ENCODE measurements around the gene HES2.

Gene HES2

GRCh38 chr1:6421266-6421665 lies 1.5 kb upstream of the HES2 start:
- no peak overlapping the region for H3K9ac ChIP-seq (ENCODE audit: low read length)
- H3K79me1 ChIP-seq (replicated peaks; ENCODE audit: low read length, poor library complexity, severe bottlenecking), result no peaks in the 10 kb centered on the region
- no peak overlapping the region for H3K4me2 ChIP-seq (ENCODE audit: low read length, poor library complexity, severe bottlenecking)
- no peak overlapping the region for H2AK5ac ChIP-seq (ENCODE audit: low read length, severe bottlenecking)
- H3K36me3 ChIP-seq (ENCODE audit: control insufficient read depth in 1 of 2, insufficient read depth in 2 of 2, low read depth in 1 of 2, low read length in 2 of 2), result peaks cover 0 to 3% of the 10 kb centered on the region in 2 experiments
- H2BK5ac ChIP-seq (ENCODE audit: low read depth, low read length, poor library complexity, severe bottlenecking), result no peak overlapping the region
- H3K4me3 ChIP-seq (ENCODE audit: insufficient read depth in 1 of 2, low read depth in 1 of 2, low read length in 2 of 2), result no peak overlapping the region
- H3K27me3 ChIP-seq (ENCODE audit: control insufficient read depth in 1 of 2, insufficient read depth in 1 of 2, low read length in 2 of 2), result peaks cover 83 to 89% of the 10 kb centered on the region in 2 experiments
- no peak overlapping the region for H3K14ac ChIP-seq (ENCODE audit: low read length in 2 of 2)
- whole genome bisulfite sequencing, result 53% methylated on average over 4 of the region's 4 CpGs
- H3K23ac ChIP-seq (ENCODE audit: low read length in 2 of 2), result no peak overlapping the region
- no peaks in the 10 kb centered on the region for H3K9me3 ChIP-seq (ENCODE audit: control insufficient read depth, low read length)
- no peak overlapping the region for H4K8ac ChIP-seq (ENCODE audit: low read length)
- H2BK15ac ChIP-seq (ENCODE audit: low read depth, poor library complexity, severe bottlenecking), result no peak overlapping the region
- H4K91ac ChIP-seq (ENCODE audit: low read length), result no peak overlapping the region
- H2BK120ac ChIP-seq (ENCODE audit: low read depth, low read length), result no peak overlapping the region
- no peak overlapping the region for H3K27ac ChIP-seq (ENCODE audit: low read length, poor library complexity, severe bottlenecking)
- no peak overlapping the region for H2AFZ ChIP-seq (ENCODE audit: low read depth, low read length)
- no peak overlapping the region for H3K18ac ChIP-seq (ENCODE audit: low read depth in 1 of 2, low read length in 2 of 2)
- H3K4ac ChIP-seq (ENCODE audit: low read depth in 1 of 2, low read length in 2 of 2), result no peak overlapping the region
- no peak overlapping the region for H2BK12ac ChIP-seq (ENCODE audit: low read length in 2 of 2)
- no peak for DNase-seq
- H3K4me1 ChIP-seq (ENCODE audit: control insufficient read depth, insufficient read depth, low read depth, low read length), result peaks cover 38% of the 10 kb centered on the region

GRCh38 chr1:6420454-6421042 lies 829 bp upstream of the HES2 start:
- Histone ChIP-seq H2BK120ac (ENCODE audit: low read depth, low read length) (no peak overlapping the region), H4K91ac (ENCODE audit: low read length) (no peak overlapping the region), H4K8ac (ENCODE audit: low read length) (no peak overlapping the region), H3K4me1 (ENCODE audit: control insufficient read depth, insufficient read depth, low read depth, low read length) (peaks cover 38% of the 10 kb centered on the region), H3K4ac (ENCODE audit: low read depth in 1 of 2, low read length in 2 of 2) (no peak overlapping the region), H2AK5ac (ENCODE audit: low read length, severe bottlenecking) (no peak overlapping the region), H2BK5ac (ENCODE audit: low read depth, low read length, poor library complexity, severe bottlenecking) (no peak overlapping the region), H3K27ac (ENCODE audit: low read length, poor library complexity, severe bottlenecking) (no peak overlapping the region), H3K14ac (ENCODE audit: low read length in 2 of 2) (no peak overlapping the region), H3K4me3 (ENCODE audit: insufficient read depth in 1 of 2, low read depth in 1 of 2, low read length in 2 of 2) (peak overlapping the region in 1 of 2 experiments; percentile 13), H3K36me3 (ENCODE audit: control insufficient read depth in 1 of 2, insufficient read depth in 2 of 2, low read depth in 1 of 2, low read length in 2 of 2) (peaks cover 0 to 3% of the 10 kb centered on the region in 2 experiments), H3K4me2 (ENCODE audit: low read length, poor library complexity, severe bottlenecking) (no peak overlapping the region), H3K23ac (ENCODE audit: low read length in 2 of 2) (no peak overlapping the region), H3K27me3 (ENCODE audit: control insufficient read depth in 1 of 2, insufficient read depth in 1 of 2, low read length in 2 of 2) (peaks cover 83 to 89% of the 10 kb centered on the region in 2 experiments), H2BK15ac (ENCODE audit: low read depth, poor library complexity, severe bottlenecking) (no peak overlapping the region), H2BK12ac (ENCODE audit: low read length in 2 of 2) (no peak overlapping the region), H3K79me1 (replicated peaks; ENCODE audit: low read length, poor library complexity, severe bottlenecking) (no peaks in the 10 kb centered on the region), H3K18ac (ENCODE audit: low read depth in 1 of 2, low read length in 2 of 2) (no peak overlapping the region), H2AFZ (ENCODE audit: low read depth, low read length) (no peak overlapping the region), H3K9me3 (ENCODE audit: control insufficient read depth, low read length) (no peaks in the 10 kb centered on the region), H3K9ac (ENCODE audit: low read length) (no peak overlapping the region)
- WGBS, result 13% methylated on average over 41 of the region's 44 CpGs
- DNase-seq, result no peak

GRCh38 chr1:6419397-6419803 lies 319 bp downstream of the HES2 start:
- Histone ChIP-seq H2BK15ac (ENCODE audit: low read depth, poor library complexity, severe bottlenecking) (no peak overlapping the region), H3K9ac (ENCODE audit: low read length) (no peak overlapping the region), H3K4me2 (ENCODE audit: low read length, poor library complexity, severe bottlenecking) (peak overlapping the region; percentile 61), H3K27me3 (ENCODE audit: control insufficient read depth in 1 of 2, insufficient read depth in 1 of 2, low read length in 2 of 2) (peaks cover 79 to 91% of the 10 kb centered on the region in 2 experiments), H4K8ac (ENCODE audit: low read length) (no peak overlapping the region), H3K23ac (ENCODE audit: low read length in 2 of 2) (no peak overlapping the region), H3K4ac (ENCODE audit: low read depth in 1 of 2, low read length in 2 of 2) (no peak overlapping the region), H2AFZ (ENCODE audit: low read depth, low read length) (no peak overlapping the region), H4K91ac (ENCODE audit: low read length) (no peak overlapping the region), H3K79me1 (replicated peaks; ENCODE audit: low read length, poor library complexity, severe bottlenecking) (no peaks in the 10 kb centered on the region), H3K27ac (ENCODE audit: low read length, poor library complexity, severe bottlenecking) (no peak overlapping the region), H3K4me1 (ENCODE audit: control insufficient read depth, insufficient read depth, low read depth, low read length) (peaks cover 35% of the 10 kb centered on the region), H2BK120ac (ENCODE audit: low read depth, low read length) (no peak overlapping the region), H3K9me3 (ENCODE audit: control insufficient read depth, low read length) (no peaks in the 10 kb centered on the region), H2BK12ac (ENCODE audit: low read length in 2 of 2) (no peak overlapping the region), H3K14ac (ENCODE audit: low read length in 2 of 2) (no peak overlapping the region), H2AK5ac (ENCODE audit: low read length, severe bottlenecking) (no peak overlapping the region), H2BK5ac (ENCODE audit: low read depth, low read length, poor library complexity, severe bottlenecking) (no peak overlapping the region), H3K4me3 (ENCODE audit: insufficient read depth in 1 of 2, low read depth in 1 of 2, low read length in 2 of 2) (peak overlapping the region in 1 of 2 experiments; percentile 45), H3K36me3 (ENCODE audit: control insufficient read depth in 1 of 2, insufficient read depth in 2 of 2, low read depth in 1 of 2, low read length in 2 of 2) (no peaks in the 10 kb centered on the region), H3K18ac (ENCODE audit: low read depth in 1 of 2, low read length in 2 of 2) (no peak overlapping the region)
- no peak for DNase-seq
- 1% methylated on average over 34 of the region's 48 CpGs for WGBS

DNA sequence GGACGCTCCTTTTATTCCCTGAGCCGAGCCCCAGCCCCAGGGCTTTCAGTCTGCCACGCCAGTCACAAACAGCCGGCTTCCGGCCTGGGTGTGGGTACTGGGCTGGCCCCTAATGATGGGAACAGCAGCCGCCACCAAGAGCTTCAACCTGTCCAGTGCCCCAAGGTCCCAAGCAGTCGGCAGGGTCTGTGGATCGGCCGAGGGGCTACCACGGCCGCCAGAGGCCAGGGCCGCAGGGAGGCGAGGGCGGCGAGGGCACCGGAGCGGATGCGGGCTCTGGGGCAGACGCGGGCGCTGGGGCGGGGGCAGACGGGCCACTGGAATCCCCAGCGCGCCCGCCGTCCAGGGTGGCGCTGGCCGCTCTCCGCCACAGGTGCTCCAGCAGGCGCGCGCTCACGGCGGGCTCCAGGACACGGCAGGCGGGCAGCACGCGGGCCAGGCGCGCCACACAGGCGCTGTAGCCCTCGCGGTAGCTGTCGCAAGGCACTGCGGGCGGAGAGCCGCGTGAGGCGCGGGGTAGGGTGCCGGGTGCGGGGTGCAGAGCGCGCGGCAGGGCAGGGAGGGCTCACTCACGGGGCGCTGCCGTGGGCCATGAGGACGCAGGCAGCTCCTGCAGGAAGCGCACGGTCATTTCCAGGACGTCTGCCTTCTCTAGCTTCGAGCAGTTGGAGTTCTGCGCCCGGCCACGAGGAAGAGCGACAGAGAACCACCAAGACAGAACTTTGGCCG lies 887 bp downstream of the HES2 start:
- no peak overlapping the region for H3K4ac ChIP-seq (ENCODE audit: low read depth in 1 of 2, low read length in 2 of 2)
- DNase-seq, result no peak
- 17% methylated on average over 63 of the region's 69 CpGs for WGBS
- no peak overlapping the region for H3K27ac ChIP-seq (ENCODE audit: low read length, poor library complexity, severe bottlenecking)
- peaks cover 73 to 88% of the 10 kb centered on the region in 2 experiments for H3K27me3 ChIP-seq (ENCODE audit: control insufficient read depth in 1 of 2, insufficient read depth in 1 of 2, low read length in 2 of 2)
- H3K4me1 ChIP-seq (ENCODE audit: control insufficient read depth, insufficient read depth, low read depth, low read length), result peaks cover 36% of the 10 kb centered on the region
- peak overlapping the region in 1 of 2 experiments; percentile 80 for H3K23ac ChIP-seq (ENCODE audit: low read length in 2 of 2)
- H3K79me1 ChIP-seq (replicated peaks; ENCODE audit: low read length, poor library complexity, severe bottlenecking), result no peaks in the 10 kb centered on the region
- H3K9ac ChIP-seq (ENCODE audit: low read length), result no peak overlapping the region
- no peak overlapping the region for H2BK15ac ChIP-seq (ENCODE audit: low read depth, poor library complexity, severe bottlenecking)
- H3K4me2 ChIP-seq (ENCODE audit: low read length, poor library complexity, severe bottlenecking), result no peak overlapping the region
- no peak overlapping the region for H3K14ac ChIP-seq (ENCODE audit: low read length in 2 of 2)
- no peak overlapping the region for H2BK12ac ChIP-seq (ENCODE audit: low read length in 2 of 2)
- H4K8ac ChIP-seq (ENCODE audit: low read length), result no peak overlapping the region
- no peaks in the 10 kb centered on the region for H3K36me3 ChIP-seq (ENCODE audit: control insufficient read depth in 1 of 2, insufficient read depth in 2 of 2, low read depth in 1 of 2, low read length in 2 of 2)
- H2BK5ac ChIP-seq (ENCODE audit: low read depth, low read length, poor library complexity, severe bottlenecking), result no peak overlapping the region
- no peak overlapping the region for H2AK5ac ChIP-seq (ENCODE audit: low read length, severe bottlenecking)
- no peak overlapping the region for H4K91ac ChIP-seq (ENCODE audit: low read length)
- H3K9me3 ChIP-seq (ENCODE audit: control insufficient read depth, low read length), result no peaks in the 10 kb centered on the region
- H2AFZ ChIP-seq (ENCODE audit: low read depth, low read length), result no peak overlapping the region
- no peak overlapping the region for H2BK120ac ChIP-seq (ENCODE audit: low read depth, low read length)
- no peak overlapping the region for H3K4me3 ChIP-seq (ENCODE audit: insufficient read depth in 1 of 2, low read depth in 1 of 2, low read length in 2 of 2)
- H3K18ac ChIP-seq (ENCODE audit: low read depth in 1 of 2, low read length in 2 of 2), result no peak overlapping the region
